Left lobe of liver (tissue), 2 donors: Measurements from ENCODE around the gene KIF26B. TPM values are rescaled to one million over a fixed set of nuclear protein-coding genes. Genes with fewer than 3 reads are reported as not detected.

Source experiments
- ATAC-seq: fragments of 200-7000 bp; cut with Tn5 transposase; one replicate; pipeline ENCODE4 v1.9.1; 2020; ENCODE audit warnings: mild to moderate bottlenecking, moderate library complexity
- DNase-seq: peaks from one replicate; pipeline ENCODE4 v3.0.0-alpha.2; 2020; ENCODE audit warnings: low spot score
- total RNA-seq: library from RNA; stranded (reverse); gene quantifications from one replicate; pipeline ENCODE4 v1.2.1, GENCODE V29; 2021
- donor health status: DM: no; HTN: no; CAD: no; lungs with moderate emphysema.
- donor health status: DM: no; HTN: yes; CAD: no.

The KIF26B gene
- total RNA-seq, 1 donor from 2014 or later: 0.35 TPM

DNA sequence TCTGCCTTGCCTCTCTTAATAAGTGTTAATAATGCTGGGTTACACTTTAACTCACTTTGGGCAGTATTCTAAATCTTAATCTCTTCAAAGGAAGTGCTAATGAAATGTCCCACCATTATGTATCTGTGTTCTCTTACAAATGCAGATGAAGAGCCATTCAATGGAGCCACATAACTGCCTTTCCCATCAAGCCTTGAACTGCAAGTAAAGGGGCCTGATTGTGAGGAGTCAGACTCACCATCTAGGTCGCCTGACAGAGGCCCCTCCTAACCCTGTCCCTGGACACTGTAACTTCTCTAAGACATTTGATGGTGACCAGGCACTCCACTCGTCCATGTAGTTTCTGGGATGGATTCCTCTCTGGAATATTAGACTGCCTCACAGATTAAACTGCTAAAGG lies 329.4 kb downstream of the KIF26B start:
- DNase-seq: no peak
- ATAC-seq: no peak

DNA sequence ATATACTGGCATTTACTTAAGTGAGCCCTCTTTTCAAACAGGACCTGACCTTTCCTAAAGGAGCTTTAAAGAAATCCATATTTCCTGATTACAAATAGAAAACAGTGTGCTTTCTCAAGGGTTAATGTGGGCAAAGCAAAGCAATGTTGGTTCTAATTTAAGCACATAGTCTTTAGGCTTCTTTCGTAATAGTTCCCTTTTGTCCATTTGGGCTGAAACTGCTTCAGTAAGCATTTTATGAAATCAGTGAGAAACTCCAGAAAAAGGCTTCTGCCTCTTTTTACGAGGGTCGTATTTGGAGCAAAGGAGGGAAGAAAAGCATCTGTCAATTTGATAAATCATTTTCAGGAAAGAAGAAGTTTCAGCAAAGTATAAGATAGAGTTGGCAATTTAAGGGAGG lies 331.2 kb downstream of the KIF26B start:
- DNase-seq: no peak
- ATAC-seq: no peak

DNA sequence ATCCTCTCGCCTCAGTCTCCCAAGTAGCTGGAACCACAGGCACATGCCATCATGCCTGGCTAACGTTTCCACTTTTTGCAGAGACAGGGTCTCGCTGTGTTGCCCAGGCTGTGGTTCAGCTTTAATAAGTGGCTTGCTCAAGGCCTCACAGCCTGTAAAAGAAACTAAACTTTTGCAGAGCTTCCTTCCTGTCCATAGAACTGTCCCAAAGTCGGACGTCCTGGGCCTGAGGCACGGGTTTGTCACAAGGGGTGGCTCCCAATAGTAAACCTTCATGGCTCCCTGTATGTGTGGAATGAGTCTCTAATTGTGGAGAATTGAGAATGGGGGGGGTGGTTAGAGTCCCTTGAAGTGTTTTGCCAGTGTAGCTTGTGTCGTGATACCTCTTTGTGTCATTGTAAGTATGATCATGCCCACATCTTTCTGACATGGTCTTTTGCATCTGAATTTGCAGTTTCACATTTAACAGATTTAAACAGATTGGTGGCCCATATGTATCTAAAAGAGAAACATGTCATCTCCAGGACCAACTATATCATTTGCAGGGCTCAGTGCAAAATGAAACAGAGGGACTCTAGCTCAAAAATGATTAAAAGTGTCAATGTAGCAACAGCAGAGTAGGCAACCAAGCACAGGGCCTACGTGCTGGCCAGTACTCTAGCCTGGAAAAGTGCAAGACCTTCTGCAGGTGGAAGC lies 332.1 kb downstream of the KIF26B start:
- ATAC-seq (no peak), DNase-seq (no peak)

DNA sequence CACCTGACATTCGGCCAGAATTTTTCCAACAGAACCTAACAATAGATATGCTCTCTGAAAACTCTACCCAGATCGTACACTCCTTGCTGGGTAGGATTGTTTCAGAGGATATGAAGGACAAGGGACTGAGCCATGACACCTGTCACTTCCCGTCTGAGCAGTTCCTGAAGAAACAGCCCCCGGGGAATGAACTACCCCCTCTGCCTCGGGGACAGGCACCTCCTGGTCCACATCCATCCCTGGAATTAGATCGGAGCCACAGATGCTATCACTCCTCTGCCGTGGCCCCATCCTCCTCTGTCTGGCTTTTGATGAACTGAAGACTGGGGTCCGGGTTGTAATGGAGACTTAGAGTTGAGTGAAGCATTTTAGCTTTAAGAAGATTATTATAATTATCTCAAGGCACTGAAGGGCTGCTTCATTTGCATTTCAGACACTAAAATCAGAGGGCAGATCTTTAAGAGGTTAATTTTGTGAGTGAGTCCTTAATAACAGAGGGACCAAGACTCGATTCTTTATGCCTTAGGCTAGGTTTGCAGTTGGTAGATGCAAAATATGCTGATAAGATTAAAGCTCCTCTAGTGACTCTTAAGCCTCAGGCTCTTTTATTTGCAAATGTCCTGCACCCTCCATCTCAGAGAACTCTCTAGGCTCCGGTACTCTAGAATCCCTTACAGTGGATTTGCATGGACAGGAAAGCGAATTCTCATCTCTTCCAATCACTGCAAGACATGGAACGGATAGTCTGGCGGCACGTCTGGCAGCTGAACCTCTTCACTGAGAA lies 333.8 kb downstream of the KIF26B start:
- ATAC-seq (no peak), DNase-seq (no peak)

DNA sequence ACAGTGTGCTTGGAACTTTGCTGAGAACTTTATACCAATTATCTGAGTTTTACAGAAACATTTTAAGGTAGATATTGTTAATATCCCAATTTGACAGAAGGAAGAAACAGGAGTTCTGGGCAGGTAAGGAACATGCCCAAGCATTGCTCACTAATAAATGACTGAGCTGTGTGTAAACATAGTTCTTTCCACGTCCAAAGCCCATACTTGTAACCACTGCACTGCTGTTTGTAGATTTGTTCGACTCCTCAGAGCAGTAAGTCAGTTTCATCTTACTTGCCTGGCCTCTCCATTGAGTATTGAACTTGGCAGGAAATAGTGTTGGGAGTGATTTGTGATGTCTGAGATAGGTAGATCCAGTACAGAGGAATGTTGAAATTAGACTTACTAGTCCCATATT lies 335.1 kb downstream of the KIF26B start:
- no peak for ATAC-seq

DNA sequence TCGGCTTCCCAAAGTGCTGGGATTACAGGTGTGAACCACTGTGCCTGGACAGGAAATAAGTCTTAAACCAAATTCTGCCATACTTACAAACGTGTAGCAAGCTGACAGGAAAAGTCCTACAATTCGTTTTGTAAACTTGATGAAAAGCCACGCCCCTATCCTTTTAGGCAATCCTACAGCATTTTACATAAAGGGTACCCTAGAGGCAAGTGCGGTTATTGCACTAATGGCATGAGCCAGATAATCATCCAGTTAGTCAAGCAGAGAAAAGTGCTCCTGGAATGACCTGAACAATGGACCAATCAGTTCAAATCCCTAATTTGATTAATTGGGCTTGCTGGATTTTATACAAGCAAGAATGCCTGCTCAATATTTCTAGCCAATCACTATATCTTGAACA lies 338.2 kb downstream of the KIF26B start:
- ATAC-seq (no peak), DNase-seq (no peak)

More for the DNA sequence above, 335.1 kb downstream of the KIF26B start:
- DNase-seq: no peak

DNA sequence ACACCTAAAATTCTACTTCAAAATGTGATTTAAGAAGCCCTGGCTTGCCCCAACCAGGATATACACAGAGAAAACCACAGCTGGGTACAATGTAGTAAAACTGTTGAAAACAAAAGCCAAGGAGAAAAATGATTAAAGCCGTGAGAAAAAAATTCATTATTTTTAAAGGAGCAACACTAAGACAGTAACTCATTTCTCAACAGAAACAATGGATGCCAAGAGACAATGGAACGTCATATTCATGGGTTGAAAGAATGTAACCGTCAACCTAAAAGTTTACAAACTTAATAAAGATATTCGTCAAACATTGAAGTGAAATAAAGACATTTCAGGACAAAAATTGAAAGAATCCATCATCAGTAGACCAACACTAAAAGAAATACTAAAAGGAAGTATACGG lies 340.9 kb downstream of the KIF26B start:
- no peak for DNase-seq

DNA sequence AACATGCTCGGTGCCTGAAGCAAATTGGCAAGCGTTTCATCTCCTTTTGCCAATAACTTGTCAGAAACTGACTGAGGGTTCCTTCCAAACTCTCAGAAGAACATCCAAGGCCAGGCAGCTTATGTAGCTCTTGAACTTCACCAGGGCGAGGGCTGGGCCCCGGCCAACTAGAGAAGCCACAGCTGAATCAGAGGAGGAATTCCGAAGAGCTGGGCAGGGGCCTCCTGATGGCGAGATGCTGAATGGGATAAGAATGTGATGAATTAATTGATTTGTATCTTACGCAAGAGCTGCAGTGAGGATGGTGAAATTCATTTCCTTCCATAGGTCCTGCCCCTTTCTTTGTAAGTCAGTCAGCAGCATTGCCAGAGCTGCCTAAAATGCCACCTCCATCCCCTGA lies 345.8 kb downstream of the KIF26B start:
- no peak for ATAC-seq
- DNase-seq: no peak

More for the DNA sequence above, 340.9 kb downstream of the KIF26B start:
- ATAC-seq: no peak

DNA sequence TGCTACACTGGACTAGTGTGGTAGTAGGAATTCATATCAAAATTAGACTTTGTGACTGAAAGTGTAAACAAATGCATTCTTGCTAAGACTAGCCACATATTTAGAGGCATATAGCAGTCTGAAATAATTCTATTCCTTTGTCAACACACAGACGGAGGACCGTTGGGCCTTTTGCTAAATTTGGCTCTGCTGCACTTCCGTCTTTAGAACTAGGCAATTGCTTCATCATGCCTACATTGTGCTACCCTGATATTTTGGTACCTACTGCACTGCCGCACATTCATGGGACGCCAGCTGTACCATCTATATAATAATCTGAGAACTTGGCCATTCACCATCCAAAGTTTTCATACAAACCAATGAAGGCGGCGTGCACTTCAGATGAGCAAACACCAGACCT lies 346.8 kb downstream of the KIF26B start:
- no peak for DNase-seq
- ATAC-seq: no peak

DNA sequence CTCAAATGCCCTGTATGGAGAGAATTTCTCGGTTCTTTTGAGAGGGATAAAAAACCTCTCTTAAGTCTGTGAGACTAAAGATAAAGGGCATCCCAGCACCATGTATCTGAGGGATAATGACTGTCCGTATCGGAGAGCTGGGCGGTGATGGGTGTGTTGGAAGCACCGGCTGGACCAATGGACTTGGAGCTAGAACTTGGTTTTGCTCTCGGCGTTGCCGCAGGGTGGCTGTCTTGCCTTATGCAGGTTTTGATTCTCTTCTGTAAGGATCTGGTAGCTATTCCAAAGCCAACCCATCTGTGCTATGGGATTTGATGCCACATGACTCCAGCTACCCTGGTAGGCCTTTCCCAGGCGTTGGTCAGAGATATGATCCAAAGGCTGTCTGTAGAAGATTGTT lies 348.8 kb downstream of the KIF26B start:
- ATAC-seq: no peak

DNA sequence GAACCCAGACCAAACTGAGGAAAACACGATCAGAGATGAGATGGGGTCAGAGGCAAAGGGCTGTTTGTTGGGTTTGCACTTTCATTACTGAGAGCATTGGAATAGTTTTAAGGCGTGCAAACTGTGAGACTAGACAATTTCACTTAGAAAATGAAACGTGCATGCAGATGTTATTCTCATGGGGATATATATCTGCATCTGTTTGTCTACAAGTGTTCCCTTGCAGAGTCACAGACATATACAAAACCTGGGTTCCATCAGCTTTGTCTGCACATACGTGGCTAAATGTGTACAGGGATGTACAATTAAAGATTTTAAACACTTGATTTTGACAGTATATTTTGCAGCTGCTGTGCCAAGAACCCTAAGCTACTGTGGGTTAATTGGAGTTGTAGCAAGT lies 355.4 kb downstream of the KIF26B start:
- ATAC-seq (no peak), DNase-seq (no peak)

More for the DNA sequence above, 348.8 kb downstream of the KIF26B start:
- no peak for DNase-seq

DNA sequence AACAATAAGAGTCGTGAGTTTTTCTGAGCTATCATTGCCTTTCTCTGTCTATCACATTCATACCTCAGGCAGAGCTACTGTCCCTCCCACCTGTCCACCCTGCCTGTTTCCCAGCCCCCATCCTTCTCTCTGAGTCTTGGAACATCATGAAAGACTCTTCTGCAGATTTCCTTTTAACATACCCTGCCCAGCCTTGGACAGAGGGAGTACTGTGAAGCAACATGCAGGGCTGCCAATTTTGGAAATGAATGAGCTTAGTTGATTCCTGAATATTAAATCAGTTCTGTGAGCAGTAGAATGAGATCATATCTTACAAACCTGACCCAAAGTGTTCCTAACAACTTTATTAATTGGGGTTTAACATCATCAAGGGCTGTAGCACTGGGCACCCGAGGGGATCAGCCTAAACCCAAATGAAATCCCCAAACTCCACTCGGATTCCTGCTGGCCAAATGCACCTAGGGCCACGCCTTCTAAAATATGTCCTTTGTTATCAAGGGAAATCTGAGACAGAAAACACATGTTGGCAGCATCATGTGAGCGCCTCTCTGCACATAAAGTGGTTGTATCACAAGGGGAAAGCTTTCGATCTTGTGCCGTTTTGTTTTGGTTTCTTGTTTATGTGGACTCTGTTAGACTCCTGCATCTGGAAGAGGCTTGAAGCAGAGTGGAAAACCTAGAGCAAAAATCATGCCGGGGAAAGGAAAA lies 357.6 kb downstream of the KIF26B start:
- DNase-seq (no peak), ATAC-seq (no peak)

DNA sequence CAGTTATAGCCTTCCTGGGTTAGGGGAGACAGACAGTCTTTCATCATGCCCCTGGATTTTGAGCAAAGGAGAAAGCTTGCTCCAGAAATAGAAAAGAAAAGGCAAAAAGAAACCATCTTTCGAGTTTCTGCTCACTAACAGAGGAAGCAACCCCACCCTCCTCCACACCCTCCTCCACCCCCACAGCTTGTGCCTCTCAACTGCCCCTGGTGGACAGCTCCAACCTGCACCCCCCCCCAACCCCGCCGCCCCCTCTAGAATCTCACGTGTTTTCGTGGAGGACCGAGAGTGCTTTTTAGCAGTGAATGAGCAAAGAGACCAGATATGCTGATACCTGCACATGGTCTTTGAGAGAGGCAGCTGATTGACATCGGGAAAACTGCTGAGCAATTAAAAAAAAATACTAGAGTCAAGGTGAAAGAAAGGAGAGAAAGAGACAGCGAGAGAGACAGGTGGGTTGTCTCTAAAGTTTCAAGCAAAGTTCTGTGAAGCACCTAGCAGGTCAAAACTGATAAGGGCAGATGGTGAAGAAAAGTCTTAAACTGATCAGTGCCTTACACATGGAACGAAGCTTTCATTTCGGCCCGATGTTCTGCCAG lies 358.3 kb downstream of the KIF26B start:
- no peak for DNase-seq
- ATAC-seq: no peak

DNA sequence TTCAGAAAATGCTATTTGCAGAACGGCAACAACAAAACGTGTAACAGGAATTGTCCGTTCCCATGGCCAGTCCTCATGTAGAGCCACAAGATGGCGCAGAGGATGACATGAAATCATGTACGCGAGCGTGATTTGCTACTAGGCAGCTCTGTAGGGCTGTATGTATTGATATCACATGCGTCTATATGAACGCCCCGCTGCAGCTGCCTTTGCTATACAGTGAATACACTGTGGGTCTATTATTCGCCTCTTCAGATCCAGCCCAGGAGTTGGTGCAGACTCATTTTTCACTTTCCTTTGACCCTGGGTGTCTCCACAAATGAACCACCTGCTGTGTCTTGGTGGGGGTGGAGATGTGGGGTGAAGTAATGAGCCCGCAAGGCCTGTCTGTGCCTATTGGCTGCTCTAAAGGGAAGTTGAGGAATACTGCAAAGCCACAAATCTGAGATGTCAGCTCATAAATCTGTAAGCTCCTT lies 361.5 kb downstream of the KIF26B start:
- ATAC-seq: peak; percentile 35
- DNase-seq: no peak

DNA sequence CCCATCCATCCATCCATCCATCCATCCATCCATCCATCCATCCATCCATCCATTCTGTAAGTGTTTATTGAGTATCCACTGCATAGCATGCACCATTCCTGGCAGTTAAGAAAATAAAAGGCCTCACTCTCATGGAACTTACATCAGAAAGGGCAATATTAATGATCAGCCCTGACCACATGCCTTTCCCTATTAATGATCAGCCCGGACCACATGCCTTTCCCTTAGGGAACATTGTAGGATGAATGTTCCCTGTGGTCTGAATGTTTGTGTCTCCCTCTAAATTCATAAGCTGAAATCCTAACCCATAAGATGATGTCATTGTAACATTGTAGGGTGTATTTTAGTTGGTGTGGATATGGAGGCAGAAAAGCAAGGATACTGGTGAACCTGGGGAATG lies 365.8 kb downstream of the KIF26B start:
- DNase-seq (no peak), ATAC-seq (no peak)

DNA sequence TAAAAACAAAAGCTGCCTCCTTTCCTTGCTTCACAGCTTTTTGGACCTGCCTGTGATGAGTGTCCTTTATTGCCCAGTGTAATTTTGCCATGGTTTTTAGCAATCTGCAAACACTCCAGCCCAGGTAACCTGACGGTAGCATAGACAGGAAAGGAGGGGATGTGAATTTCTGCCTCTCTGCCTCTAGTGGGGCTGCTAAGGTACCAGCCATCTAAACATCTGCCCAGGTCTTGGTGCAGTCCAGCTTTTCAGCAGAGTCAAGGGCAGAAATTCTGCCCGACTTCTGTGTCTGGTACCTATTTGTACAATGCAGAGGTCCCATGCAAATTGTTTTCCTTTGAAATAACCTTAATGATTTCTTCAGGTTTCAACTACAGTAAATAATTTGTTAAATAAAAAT lies 371.4 kb downstream of the KIF26B start:
- DNase-seq: no peak
- no peak for ATAC-seq

DNA sequence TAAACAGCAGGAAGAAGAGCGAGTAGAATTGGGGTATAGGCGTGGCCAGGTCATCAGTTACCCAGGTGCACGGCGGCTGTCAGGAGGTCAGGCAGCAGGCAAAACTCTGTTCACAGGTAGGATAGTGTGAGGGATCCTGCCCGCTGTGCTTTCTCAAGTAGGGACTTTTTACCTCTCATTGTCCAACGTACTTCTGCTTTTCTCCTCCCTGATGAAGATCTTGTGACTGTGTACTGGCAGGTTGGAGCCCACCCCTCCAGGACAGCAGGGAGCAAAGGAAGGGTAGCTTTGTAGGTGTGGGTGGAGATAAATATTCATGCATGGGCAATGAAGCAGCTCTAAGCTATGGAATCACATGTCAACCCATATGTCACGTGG lies 373.5 kb downstream of the KIF26B start:
- DNase-seq (no peak), ATAC-seq (no peak)

DNA sequence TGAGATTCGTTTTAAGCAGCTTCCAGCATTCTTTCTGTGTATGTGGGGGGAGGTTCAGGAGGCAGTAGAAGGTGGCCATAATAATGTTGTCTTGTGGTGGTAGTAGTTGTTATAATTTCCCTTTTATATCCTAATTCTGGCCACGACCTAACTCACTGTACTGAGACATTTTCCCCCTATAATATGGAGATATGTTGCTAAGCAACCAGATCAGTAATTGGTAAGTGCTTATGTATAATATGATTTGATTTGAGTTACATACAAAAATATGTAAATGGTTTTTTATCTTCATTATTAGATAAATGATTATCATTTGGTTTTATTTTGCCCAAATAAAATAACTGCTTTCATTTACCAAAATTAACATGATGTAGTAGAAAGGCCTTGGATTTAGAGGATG lies 376.2 kb downstream of the KIF26B start:
- ATAC-seq: no peak
- DNase-seq: no peak

DNA sequence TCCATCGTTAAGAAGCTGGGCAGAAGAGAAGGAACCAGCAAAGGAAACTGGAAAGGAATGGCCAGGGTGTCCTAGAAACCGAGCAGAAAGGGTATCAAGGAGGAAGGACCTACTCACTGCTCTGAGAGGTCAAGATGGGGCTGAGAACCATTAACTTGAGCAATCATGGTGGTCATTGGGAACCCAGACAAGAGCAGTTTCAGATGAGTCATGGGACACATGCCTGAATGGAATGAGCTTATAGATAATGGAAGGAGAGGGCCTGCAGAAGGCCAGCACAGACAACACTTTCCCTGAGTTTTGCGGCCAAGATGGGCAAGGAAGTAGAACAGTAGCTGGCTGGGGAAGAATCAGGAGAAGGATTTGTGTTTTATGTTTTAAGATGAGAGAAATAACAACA lies 383.2 kb downstream of the KIF26B start:
- ATAC-seq: no peak
- DNase-seq: no peak

DNA sequence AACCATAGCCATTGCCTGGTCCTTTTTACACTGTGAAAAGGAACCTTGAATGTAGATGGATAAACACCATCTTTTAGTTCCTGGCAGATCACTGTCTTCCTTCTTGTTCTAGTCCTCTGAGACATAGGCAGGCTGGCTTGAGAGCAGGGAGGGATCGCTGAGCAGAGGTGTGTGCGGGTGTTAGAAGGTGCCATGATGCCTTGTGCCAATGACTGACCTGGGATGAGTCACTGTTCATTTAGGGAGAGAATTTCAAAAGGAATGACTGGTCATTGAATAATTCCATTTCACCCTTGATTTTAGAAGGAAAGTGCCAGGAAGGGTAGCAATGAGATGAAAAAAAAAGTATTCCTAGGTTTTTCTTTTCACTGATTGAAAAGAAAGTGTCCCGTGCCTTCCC lies 383.9 kb downstream of the KIF26B start:
- DNase-seq (no peak), ATAC-seq (no peak)

DNA sequence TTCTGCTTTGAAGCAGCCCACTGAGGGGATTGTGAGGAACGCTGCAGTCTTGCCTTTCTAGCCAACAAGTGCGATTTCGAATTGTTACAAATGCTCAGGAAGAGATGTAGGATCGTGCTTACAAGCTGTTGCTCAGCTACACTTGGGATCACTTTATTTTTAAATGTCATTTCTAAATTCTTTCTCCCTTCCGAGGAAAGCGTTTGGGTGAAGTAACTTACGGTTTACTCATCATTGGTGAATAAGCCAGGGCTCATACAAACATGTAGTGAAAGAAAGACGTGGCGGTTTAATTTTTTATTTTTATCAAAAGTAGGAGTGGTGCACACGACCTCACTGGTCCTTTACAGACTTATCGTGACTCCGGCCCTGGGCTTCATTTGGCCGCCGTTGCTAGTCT lies 386.6 kb downstream of the KIF26B start:
- no peak for ATAC-seq
- no peak for DNase-seq
